HCT116 (cell line): ENCODE results near the gene ADGRG6. TPM values are rescaled to one million over a fixed set of nuclear protein-coding genes. Genes with fewer than 3 reads are reported as not detected.
"Not testable (repeated sequence)": the region's sequence is repeated elsewhere in the genome, so short reads cannot be mapped to it uniquely, and the experiment has no call there.

Experiments
- ATAC-seq: fragments of 200-7000 bp; cut with Tn5 transposase; 2 replicates; pipeline ENCODE4 v1.9.1; 2020; ENCODE audit warnings: mild to moderate bottlenecking, moderate library complexity
- BruUV-seq: library from RNA; stranded (reverse); fragments of 400-500 nt; replicated peaks from 2 replicates; lab custom pipeline; 2021; lab: Mats Ljungman, UMichigan
- CTCF ChIA-PET: fragments of 300-600 bp; sonication (Branson Sonifier 250); formaldehyde crosslinking; loops from one replicate; lab custom pipeline; 2021; ENCODE audit warnings: antibody characterized with exemption; lab: Charles Lee
- POLR2A ChIA-PET: fragments of 300-600, 350-600 bp; sonication (Branson Sonifier 250); formaldehyde crosslinking; loops from one replicate; lab custom pipeline; 2021; ENCODE audit warnings: antibody characterized with exemption; lab: Charles Lee
- RAD21 ChIA-PET, 2 experiments: fragments of 300-600 bp; sonication (Branson Sonifier 250); formaldehyde crosslinking; loops; one replicate each; lab custom pipeline; 2023; ENCODE audit warnings: low total read pairs in 2 of 2; ENCODE audit not compliant: uncharacterized antibody in 2 of 2, unreplicated experiment in 2 of 2, low non-redundant PET in 1 of 2; lab: Charles Lee
- DNase-seq: peaks from one replicate; pipeline ENCODE4 v3.0.0-alpha.2; 2010; ENCODE audit warnings: low read depth, low spot score
- H2AFZ ChIP-seq: fragments of 200-600 bp; shearing (Covaris generic), sonication (generic); 2 replicates; pipeline ENCODE4 v1.6.1; 2017; ENCODE audit warnings: low read depth, mixed run types, mixed read lengths, antibody characterized with exemption, low read length; ENCODE audit not compliant: poor library complexity, severe bottlenecking
- H3K27ac ChIP-seq: 2 replicates; pipeline ENCODE4 v1.5.1; 2012; ENCODE audit warnings: low read depth, low read length
- H3K27me3 ChIP-seq: fragments of 200-600 bp; sonication (generic); 2 replicates; pipeline ENCODE4 v1.6.1; 2016; ENCODE audit warnings: mixed run types, low read length, mixed read lengths; ENCODE audit not compliant: insufficient read depth
- H3K36me3 ChIP-seq, 2 experiments: fragments of 200-500 bp in 1 of 2; fragments of 200-600 bp in 1 of 2; sonication (Bioruptor generic) in 1 of 2; sonication (generic) in 1 of 2; 2 replicates each; pipeline versions ENCODE4 v1.5.1 to v1.6.1; 2014 to 2016; ENCODE audit warnings: low read length in 2 of 2, inconsistent platforms in 1 of 2, mixed read lengths in 1 of 2, mixed run types in 1 of 2; ENCODE audit not compliant: insufficient read depth in 2 of 2, control insufficient read depth in 1 of 2
- H3K4me1 ChIP-seq, 2 experiments: fragments of 200-600 bp in 1 of 2; sonication (generic) in 1 of 2; 2 replicates each; pipeline versions ENCODE4 v1.5.1 to v1.6.1; 2012 to 2017; ENCODE audit warnings: low read length in 2 of 2, inconsistent platforms in 1 of 2, mild to moderate bottlenecking in 1 of 2, mixed read lengths in 1 of 2, mixed run types in 1 of 2, moderate library complexity in 1 of 2; ENCODE audit not compliant: insufficient read depth in 2 of 2, control insufficient read depth in 1 of 2
- H3K4me2 ChIP-seq: fragments of 200-600 bp; sonication (generic); 2 replicates; pipeline ENCODE4 v1.6.1; 2017; ENCODE audit warnings: mixed run types, low read length, mixed read lengths
- H3K4me3 ChIP-seq, 2 experiments: fragments of 200-600 bp in 1 of 2; sonication (generic) in 1 of 2; replicated peaks in 1 of 2; 2 replicates each; pipeline ENCODE4 v1.5.1; 2011 to 2016; ENCODE audit warnings: low read length in 2 of 2, control low read depth in 1 of 2, low read depth in 1 of 2, mild to moderate bottlenecking in 1 of 2, mixed read lengths in 1 of 2, mixed run types in 1 of 2
- H3K79me2 ChIP-seq: fragments of 200-600 bp; sonication (generic); 2 replicates; pipeline ENCODE4 v1.6.1; 2017; ENCODE audit warnings: mild to moderate bottlenecking, mixed run types, low read length, moderate library complexity, mixed read lengths; ENCODE audit not compliant: insufficient read depth
- H3K9ac ChIP-seq: fragments of 200-600 bp; sonication (generic); 2 replicates; pipeline ENCODE4 v1.6.1; 2016; ENCODE audit warnings: low read length, mixed read lengths
- H3K9me2 ChIP-seq: fragments of 200-600 bp; sonication (generic), shearing (Covaris generic); 2 replicates; pipeline ENCODE4 v1.6.1; 2017; ENCODE audit warnings: mixed run types, mild to moderate bottlenecking, moderate library complexity; ENCODE audit not compliant: insufficient read depth
- H3K9me3 ChIP-seq, 2 experiments: fragments of 200-500 bp in 1 of 2; fragments of 200-600 bp in 1 of 2; sonication (Bioruptor generic) in 1 of 2; sonication (generic) in 1 of 2; 2 replicates each; pipeline ENCODE4 v1.6.1; 2014 to 2017; ENCODE audit warnings: low read length in 2 of 2, mixed read lengths in 2 of 2, inconsistent platforms in 1 of 2, low read depth in 1 of 2, mild to moderate bottlenecking in 1 of 2, mixed run types in 1 of 2, moderate library complexity in 1 of 2; ENCODE audit not compliant: control insufficient read depth in 1 of 2, insufficient read depth in 1 of 2
- H4K20me1 ChIP-seq: fragments of 200-600 bp; sonication (generic), shearing (Covaris generic); 2 replicates; pipeline ENCODE4 v1.6.1; 2017; ENCODE audit warnings: mixed run types, mild to moderate bottlenecking, moderate library complexity; ENCODE audit not compliant: insufficient read depth
- ATF3 ChIP-seq: IDR thresholded peaks from 2 replicates; pipeline ENCODE4 v1.6.1; 2012
- CEBPB ChIP-seq: IDR thresholded peaks from 2 replicates; pipeline ENCODE4 v1.6.1; 2012; ENCODE audit warnings: low read depth
- EGR1 ChIP-seq: IDR thresholded peaks from 2 replicates; pipeline ENCODE4 v1.6.1; 2012; ENCODE audit warnings: low read depth
- FOSL1 ChIP-seq: IDR thresholded peaks from 2 replicates; pipeline ENCODE4 v1.6.1; 2012; ENCODE audit warnings: low read depth
- POLR2A ChIP-seq: IDR thresholded peaks from 2 replicates; pipeline ENCODE4 v1.7.0; 2011; ENCODE audit warnings: borderline replicate concordance; ENCODE audit not compliant: insufficient read depth, insufficient read length; ENCODE audit errors: extremely low read depth
- POLR2AphosphoS5 ChIP-seq: IDR thresholded peaks from 2 replicates; pipeline ENCODE4 v1.6.1; 2011; ENCODE audit warnings: mild to moderate bottlenecking, low read depth, low read length, moderate library complexity
- RAD21 ChIP-seq: IDR thresholded peaks from 2 replicates; pipeline ENCODE4 v1.6.1; 2012; ENCODE audit warnings: low read depth, mild to moderate bottlenecking
- SP1 ChIP-seq: IDR thresholded peaks from 2 replicates; pipeline ENCODE4 v1.6.1; 2012; ENCODE audit warnings: low read depth
- YY1 ChIP-seq: IDR thresholded peaks from 2 replicates; pipeline ENCODE4 v1.6.1; 2011; ENCODE audit warnings: low read length, low read depth, moderate library complexity, mild to moderate bottlenecking; ENCODE audit not compliant: insufficient replicate concordance; ENCODE audit errors: extremely low read depth
- ZFX ChIP-seq: fragments of 450-650 bp; IDR thresholded peaks from 2 replicates; pipeline ENCODE4 v1.6.1; 2017
- ZNF274 ChIP-seq: fragments of 200-500 bp; sonication (Bioruptor generic); IDR thresholded peaks from 2 replicates; pipeline ENCODE4 v1.6.1; 2014; ENCODE audit warnings: mild to moderate bottlenecking, low read depth, low read length, inconsistent platforms
- intact Hi-C: fragments of 100-400 bp; cut with micrococcal nuclease; formaldehyde crosslinking; loops from 2 replicates; pipeline ENCODE4 v1.10.0; 2022
- total RNA-seq: library from RNA; stranded (reverse); gene quantifications from one replicate; pipeline ENCODE4 v1.2.1, GENCODE V29; 2021; ENCODE audit not compliant: unreplicated experiment
- TF ChIP-seq, protein P1 (sequence below): IDR thresholded peaks from 2 replicates; pipeline ENCODE4 v1.6.1; 2012; ENCODE audit warnings: low read depth
- TF ChIP-seq, protein P2 (sequence below), 3 experiments: fragments of 200-600 bp in 1 of 3; sonication (generic) in 1 of 3; IDR thresholded peaks in 2 of 3; conservative IDR thresholded peaks in 1 of 3; 2 replicates each; pipeline ENCODE4 v1.5.1; 2012 to 2017; ENCODE audit warnings: low read depth in 2 of 3, low read length in 2 of 3, antibody characterized with exemption in 1 of 3, borderline replicate concordance in 1 of 3, control low read depth in 1 of 3, mild to moderate bottlenecking in 1 of 3, mixed read lengths in 1 of 3, mixed run types in 1 of 3, moderate library complexity in 1 of 3; ENCODE audit not compliant: insufficient read depth in 1 of 3

Gene ADGRG6
- total RNA-seq, 1 experiment from 2014 or later, result 67.9 TPM

- H4K20me1 ChIP-seq, result no peaks in the 10 kb centered on the region
- CTCF ChIA-PET, result no interaction called here
- H3K36me3 ChIP-seq, result peaks cover 0 to 7% of the 10 kb centered on the region in 2 experiments; a peak in 1 of 4 replicates
- no peak overlapping the region for H3K27ac ChIP-seq
- H3K79me2 ChIP-seq, result no peaks in the 10 kb centered on the region
- RAD21 ChIA-PET, result no interaction called here
- POLR2A ChIA-PET, result no interaction called here
- no peaks in the 10 kb centered on the region for H3K4me1 ChIP-seq
- TF ChIP-seq CEBPB (no peak), FOSL1 (no peak), RAD21 (no peak), POLR2AphosphoS5 (no peak), EGR1 (no peak), ATF3 (no peak), YY1 (no peak), ZFX (no peak), POLR2A (no peak), SP1 (no peak), ZNF274 (no peak)
- TF ChIP-seq, protein P1, sequence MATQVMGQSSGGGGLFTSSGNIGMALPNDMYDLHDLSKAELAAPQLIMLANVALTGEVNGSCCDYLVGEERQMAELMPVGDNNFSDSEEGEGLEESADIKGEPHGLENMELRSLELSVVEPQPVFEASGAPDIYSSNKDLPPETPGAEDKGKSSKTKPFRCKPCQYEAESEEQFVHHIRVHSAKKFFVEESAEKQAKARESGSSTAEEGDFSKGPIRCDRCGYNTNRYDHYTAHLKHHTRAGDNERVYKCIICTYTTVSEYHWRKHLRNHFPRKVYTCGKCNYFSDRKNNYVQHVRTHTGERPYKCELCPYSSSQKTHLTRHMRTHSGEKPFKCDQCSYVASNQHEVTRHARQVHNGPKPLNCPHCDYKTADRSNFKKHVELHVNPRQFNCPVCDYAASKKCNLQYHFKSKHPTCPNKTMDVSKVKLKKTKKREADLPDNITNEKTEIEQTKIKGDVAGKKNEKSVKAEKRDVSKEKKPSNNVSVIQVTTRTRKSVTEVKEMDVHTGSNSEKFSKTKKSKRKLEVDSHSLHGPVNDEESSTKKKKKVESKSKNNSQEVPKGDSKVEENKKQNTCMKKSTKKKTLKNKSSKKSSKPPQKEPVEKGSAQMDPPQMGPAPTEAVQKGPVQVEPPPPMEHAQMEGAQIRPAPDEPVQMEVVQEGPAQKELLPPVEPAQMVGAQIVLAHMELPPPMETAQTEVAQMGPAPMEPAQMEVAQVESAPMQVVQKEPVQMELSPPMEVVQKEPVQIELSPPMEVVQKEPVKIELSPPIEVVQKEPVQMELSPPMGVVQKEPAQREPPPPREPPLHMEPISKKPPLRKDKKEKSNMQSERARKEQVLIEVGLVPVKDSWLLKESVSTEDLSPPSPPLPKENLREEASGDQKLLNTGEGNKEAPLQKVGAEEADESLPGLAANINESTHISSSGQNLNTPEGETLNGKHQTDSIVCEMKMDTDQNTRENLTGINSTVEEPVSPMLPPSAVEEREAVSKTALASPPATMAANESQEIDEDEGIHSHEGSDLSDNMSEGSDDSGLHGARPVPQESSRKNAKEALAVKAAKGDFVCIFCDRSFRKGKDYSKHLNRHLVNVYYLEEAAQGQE, result no peak
- TF ChIP-seq, protein P2, sequence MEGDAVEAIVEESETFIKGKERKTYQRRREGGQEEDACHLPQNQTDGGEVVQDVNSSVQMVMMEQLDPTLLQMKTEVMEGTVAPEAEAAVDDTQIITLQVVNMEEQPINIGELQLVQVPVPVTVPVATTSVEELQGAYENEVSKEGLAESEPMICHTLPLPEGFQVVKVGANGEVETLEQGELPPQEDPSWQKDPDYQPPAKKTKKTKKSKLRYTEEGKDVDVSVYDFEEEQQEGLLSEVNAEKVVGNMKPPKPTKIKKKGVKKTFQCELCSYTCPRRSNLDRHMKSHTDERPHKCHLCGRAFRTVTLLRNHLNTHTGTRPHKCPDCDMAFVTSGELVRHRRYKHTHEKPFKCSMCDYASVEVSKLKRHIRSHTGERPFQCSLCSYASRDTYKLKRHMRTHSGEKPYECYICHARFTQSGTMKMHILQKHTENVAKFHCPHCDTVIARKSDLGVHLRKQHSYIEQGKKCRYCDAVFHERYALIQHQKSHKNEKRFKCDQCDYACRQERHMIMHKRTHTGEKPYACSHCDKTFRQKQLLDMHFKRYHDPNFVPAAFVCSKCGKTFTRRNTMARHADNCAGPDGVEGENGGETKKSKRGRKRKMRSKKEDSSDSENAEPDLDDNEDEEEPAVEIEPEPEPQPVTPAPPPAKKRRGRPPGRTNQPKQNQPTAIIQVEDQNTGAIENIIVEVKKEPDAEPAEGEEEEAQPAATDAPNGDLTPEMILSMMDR (IDR thresholded peaks at IDR 0.05 in 2 of 3, conservative IDR thresholded peaks at IDR 0.05 in 1 of 3; ENCODE audit: borderline replicate concordance in 1 of 3, insufficient read depth in 1 of 3, low read depth in 2 of 3, low read length in 2 of 3), result no peak
- no peaks in the 10 kb centered on the region for H3K27me3 ChIP-seq
- no peaks in the 10 kb centered on the region for H3K9me2 ChIP-seq
- H3K9me3 ChIP-seq, result no peaks in the 10 kb centered on the region
- no peak overlapping the region for H3K4me3 ChIP-seq
- H2AFZ ChIP-seq, result no peak overlapping the region
- no peak overlapping the region for H3K4me2 ChIP-seq
- intact Hi-C loops, result no loop called here
- no TSS peak for BruUV-seq
- no peak overlapping the region for H3K9ac ChIP-seq
- no peak for DNase-seq
- ATAC-seq, result no peak
Observed at GRCh38 chr6:142452993-142453392, 151.2 kb downstream of the ADGRG6 start.

DNA sequence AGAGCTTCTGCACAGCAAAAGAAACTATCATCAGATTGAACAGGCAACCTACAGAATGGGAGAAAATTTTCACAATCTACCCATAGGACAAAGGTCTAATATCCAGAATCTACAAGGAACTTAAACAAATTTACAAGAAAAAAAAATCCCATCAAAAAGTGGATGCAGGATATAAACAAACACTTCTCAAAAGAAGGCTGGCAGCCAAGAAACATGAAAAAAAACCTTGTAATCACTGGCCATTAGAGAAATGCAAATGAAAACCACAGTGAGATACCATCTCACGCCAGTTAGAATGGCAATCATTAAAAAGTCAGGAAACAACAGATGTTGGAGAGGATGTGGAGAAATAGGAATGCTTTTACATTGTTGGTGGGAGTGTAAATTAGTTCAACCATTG, 152.4 kb downstream of the ADGRG6 start:
- H2AFZ ChIP-seq, ATAC-seq, H3K9ac ChIP-seq, H3K27ac ChIP-seq, H4K20me1 ChIP-seq, POLR2A ChIA-PET, H3K4me1 ChIP-seq, H3K9me2 ChIP-seq, BruUV-seq, H3K4me3 ChIP-seq, CTCF ChIA-PET, H3K27me3 ChIP-seq, intact Hi-C loops, H3K9me3 ChIP-seq, H3K79me2 ChIP-seq, H3K4me2 ChIP-seq, DNase-seq, RAD21 ChIA-PET, H3K36me3 ChIP-seq: not testable (repeated sequence)
